ENCODE results near the gene CPTP. TPM values are rescaled to one million over a fixed set of nuclear protein-coding genes. Genes with fewer than 3 reads are reported as not detected.

CPTP gene
- total and polyA plus RNA-seq, 8 donors = 10.6 to 25.2 (median 15.0) TPM

- Histone ChIP-seq H3K27ac (peak overlapping the region in 1 of 2 donors; percentile 93), H3K27me3 (no peaks in the 10 kb centered on the region), H3K36me3 (peaks cover 0 to 14% of the 10 kb centered on the region in 2 donors), H3K9me3 (no peaks in the 10 kb centered on the region), H3K4me1 (peaks cover 18 to 46% of the 10 kb centered on the region in 2 donors), H3K4me3 (peak overlapping the region; percentile 80 to 96)
- ATAC-seq (no peak), DNase-seq (peak in 1 of 4 donors; percentile 76)
- intact Hi-C loops (cut with DNase I) = no loop called here
- TF ChIP-seq CTCF (IDR thresholded peaks at IDR 0.05) = no peak
These were observed 49.4 kb downstream of the CPTP start for GRCh38 chr1:1373815-1374588.

DNA sequence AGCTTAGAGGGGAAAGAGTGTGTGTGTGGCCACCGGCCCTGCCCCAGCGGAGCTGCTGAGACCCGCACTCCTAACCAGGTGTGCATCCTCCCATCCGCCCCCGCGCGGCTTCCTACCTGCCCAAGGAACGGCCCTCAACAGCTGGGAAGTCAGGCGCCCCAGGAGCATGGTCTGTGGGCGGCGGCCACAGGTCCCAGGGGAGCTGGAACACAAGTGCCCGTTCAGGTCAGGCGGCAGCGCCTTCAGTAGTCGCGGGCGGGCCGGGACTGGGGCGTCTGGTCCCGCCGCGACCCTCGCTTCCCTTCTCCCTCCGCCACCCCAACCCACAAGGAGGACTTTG lies 50.0 kb downstream of the CPTP start:
- Histone ChIP-seq H3K36me3 (peaks cover 0 to 14% of the 10 kb centered on the region in 2 donors), H3K27ac (peak overlapping the region; percentile 93 to 94), H3K4me1 (peaks cover 18 to 46% of the 10 kb centered on the region in 2 donors), H3K9me3 (no peaks in the 10 kb centered on the region), H3K27me3 (no peaks in the 10 kb centered on the region), H3K4me3 (peak overlapping the region; percentile 80 to 96)
- TF ChIP-seq CTCF (IDR thresholded peaks at IDR 0.05) = no peak
- intact Hi-C loops (cut with DNase I) = no loop called here
- DNase-seq = no peak
- peak; percentile 0 for ATAC-seq

DNA sequence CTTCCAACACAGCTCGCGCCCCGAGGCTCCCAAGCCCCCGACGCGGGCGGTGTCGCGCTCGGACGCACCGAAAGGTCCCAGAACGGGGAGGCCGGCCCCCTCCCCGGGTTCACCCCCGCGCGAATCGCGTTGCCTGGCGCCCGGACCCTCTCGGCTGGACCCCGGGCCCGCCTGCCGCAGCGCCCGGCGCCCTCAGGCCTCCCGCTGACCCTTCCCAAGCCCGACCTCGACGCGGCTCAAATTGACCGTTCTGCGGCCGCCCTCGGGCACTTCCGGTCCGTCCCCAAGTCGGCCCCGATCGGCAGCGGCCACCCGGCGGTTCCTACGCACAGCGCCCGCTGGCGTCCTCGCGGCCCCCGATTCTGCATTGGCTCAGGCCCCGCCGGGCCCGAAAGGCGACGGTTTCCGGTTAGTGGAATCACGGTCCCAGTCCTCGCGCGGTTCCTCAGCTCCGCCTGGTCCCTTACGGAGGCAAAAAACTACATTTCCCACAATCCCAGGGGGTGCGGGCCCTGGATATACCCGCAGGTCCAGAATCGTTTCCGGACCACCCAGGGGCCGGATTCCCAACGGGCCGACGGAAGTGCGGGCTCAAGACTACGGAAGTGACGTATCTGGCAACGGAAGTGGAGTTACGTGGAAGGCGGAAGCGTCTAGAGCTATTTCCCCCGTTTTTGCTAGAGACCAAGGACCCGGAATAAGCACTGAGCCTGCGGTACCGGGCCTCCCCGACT lies 50.5 kb downstream of the CPTP start, which contains the start of gene AURKAIP1:
Gene AURKAIP1 (minus strand): TSS at position 279 of the 734 bp plus-strand sequence. CDS start 451 bp downstream, outside the sequence.
- no peaks in the 10 kb centered on the region for H3K27me3 ChIP-seq
- intact Hi-C loops (cut with DNase I) = no loop called here

GRCh38 chr1:1376551-1377226 lies 52.1 kb downstream of the CPTP start:
- Histone ChIP-seq H3K27ac (no peak overlapping the region), H3K4me1 (peaks cover 16 to 36% of the 10 kb centered on the region in 2 donors), H3K9me3 (no peaks in the 10 kb centered on the region), H3K36me3 (peaks cover 0 to 29% of the 10 kb centered on the region in 2 donors), H3K27me3 (no peaks in the 10 kb centered on the region), H3K4me3 (peak overlapping the region in 1 of 2 donors; percentile 80)
- ATAC-seq = no peak
- no peak for TF ChIP-seq CTCF (IDR thresholded peaks at IDR 0.05)
- intact Hi-C loops (cut with DNase I) = no loop called here
- peak in 1 of 4 donors; percentile 44 for DNase-seq

More for the DNA sequence above, 50.5 kb downstream of the CPTP start, which contains the start of gene AURKAIP1:
- peaks cover 18 to 46% of the 10 kb centered on the region in 2 donors for H3K4me1 ChIP-seq
- H3K4me3 ChIP-seq = peak within 1 kb of the TSS; percentile 80 to 96
- no peaks in the 10 kb centered on the region for H3K9me3 ChIP-seq
- DNase-seq (peak; percentile 98 to 100 (median 99)), ATAC-seq (peak; percentile 95)
- no peak for TF ChIP-seq CTCF (IDR thresholded peaks at IDR 0.05)
- H3K27ac ChIP-seq = peak within 1 kb of the TSS; percentile 93 to 94
- peaks cover 0 to 14% of the 10 kb centered on the region in 2 donors for H3K36me3 ChIP-seq

Data from left lung (tissue), 10 donors.